ENCODE measurements around the gene MAN1C1. TPM values are rescaled to one million over a fixed set of nuclear protein-coding genes. Genes with fewer than 3 reads are reported as not detected.

MAN1C1 gene
- total and polyA plus RNA-seq, 2 donors (not counting 1 experiment from before 2014, with no cell fraction given) = 17.7 to 51.4 TPM

DNA sequence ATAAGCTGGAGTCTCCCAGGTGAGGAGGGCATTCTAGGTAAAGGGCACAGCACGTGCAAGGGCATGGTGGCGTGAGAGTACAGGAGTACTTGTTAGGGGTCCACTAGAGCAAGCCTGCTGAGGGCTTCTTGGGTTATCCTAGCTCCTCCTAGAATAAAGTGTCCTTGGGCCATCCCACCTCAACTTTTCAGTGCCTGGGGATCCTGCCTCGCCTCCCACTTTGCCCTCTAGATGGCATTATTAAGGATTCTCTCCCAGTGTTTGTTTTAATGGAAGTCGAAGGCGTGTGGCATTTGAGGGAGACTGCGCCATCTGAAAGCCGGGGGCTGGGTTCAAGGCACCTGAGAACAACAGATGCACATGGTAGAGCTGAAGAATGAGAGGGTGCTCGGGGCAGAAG is 108.9 kb downstream of the MAN1C1 start:
- H3K36me3 ChIP-seq (ENCODE audit: control insufficient read depth, insufficient read depth, low read length) = no peaks in the 10 kb centered on the region
- H2AFZ ChIP-seq (ENCODE audit: low read length) = no peak overlapping the region
- H4K20me1 ChIP-seq (ENCODE audit: control insufficient read depth, extremely low read depth, insufficient read depth, low read length) = no peaks in the 10 kb centered on the region
- H3K4me2 ChIP-seq (ENCODE audit: extremely low read depth, insufficient read depth, low read length) = no peak overlapping the region
- H3K27me3 ChIP-seq (ENCODE audit: control insufficient read depth, insufficient read depth, low read length) = no peaks in the 10 kb centered on the region
- peaks cover 6% of the 10 kb centered on the region for H3K4me1 ChIP-seq (ENCODE audit: control insufficient read depth, extremely low read depth, insufficient read depth, low read length)
- no peak overlapping the region for H3K27ac ChIP-seq (ENCODE audit: insufficient read depth, low read length)
- H3K4me3 ChIP-seq (replicated peaks in 1 of 4; ENCODE audit: control extremely low read depth in 1 of 4, insufficient read depth in 1 of 4, low read depth in 3 of 4, low read length in 4 of 4) = no peak overlapping the region
- no peak overlapping the region for H3K9ac ChIP-seq (ENCODE audit: insufficient read depth, low read length)
- DNase-seq (ENCODE audit: low read depth in 2 of 2) = no peak
- H3K79me2 ChIP-seq (ENCODE audit: control insufficient read depth, insufficient read depth, low read length) = no peaks in the 10 kb centered on the region
- TF ChIP-seq EZH2 (IDR thresholded peaks at IDR 0.05; ENCODE audit: low read length, missing control alignments) = no peak
- TF ChIP-seq, protein P1, sequence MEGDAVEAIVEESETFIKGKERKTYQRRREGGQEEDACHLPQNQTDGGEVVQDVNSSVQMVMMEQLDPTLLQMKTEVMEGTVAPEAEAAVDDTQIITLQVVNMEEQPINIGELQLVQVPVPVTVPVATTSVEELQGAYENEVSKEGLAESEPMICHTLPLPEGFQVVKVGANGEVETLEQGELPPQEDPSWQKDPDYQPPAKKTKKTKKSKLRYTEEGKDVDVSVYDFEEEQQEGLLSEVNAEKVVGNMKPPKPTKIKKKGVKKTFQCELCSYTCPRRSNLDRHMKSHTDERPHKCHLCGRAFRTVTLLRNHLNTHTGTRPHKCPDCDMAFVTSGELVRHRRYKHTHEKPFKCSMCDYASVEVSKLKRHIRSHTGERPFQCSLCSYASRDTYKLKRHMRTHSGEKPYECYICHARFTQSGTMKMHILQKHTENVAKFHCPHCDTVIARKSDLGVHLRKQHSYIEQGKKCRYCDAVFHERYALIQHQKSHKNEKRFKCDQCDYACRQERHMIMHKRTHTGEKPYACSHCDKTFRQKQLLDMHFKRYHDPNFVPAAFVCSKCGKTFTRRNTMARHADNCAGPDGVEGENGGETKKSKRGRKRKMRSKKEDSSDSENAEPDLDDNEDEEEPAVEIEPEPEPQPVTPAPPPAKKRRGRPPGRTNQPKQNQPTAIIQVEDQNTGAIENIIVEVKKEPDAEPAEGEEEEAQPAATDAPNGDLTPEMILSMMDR (conservative IDR thresholded peaks at IDR 0.05 in 1 of 2, IDR thresholded peaks at IDR 0.05 in 1 of 2; ENCODE audit: low read depth in 1 of 2, low read length in 2 of 2) = no peak
- H3K9me3 ChIP-seq (ENCODE audit: control insufficient read depth, insufficient read depth, low read depth, low read length) = no peaks in the 10 kb centered on the region

DNA sequence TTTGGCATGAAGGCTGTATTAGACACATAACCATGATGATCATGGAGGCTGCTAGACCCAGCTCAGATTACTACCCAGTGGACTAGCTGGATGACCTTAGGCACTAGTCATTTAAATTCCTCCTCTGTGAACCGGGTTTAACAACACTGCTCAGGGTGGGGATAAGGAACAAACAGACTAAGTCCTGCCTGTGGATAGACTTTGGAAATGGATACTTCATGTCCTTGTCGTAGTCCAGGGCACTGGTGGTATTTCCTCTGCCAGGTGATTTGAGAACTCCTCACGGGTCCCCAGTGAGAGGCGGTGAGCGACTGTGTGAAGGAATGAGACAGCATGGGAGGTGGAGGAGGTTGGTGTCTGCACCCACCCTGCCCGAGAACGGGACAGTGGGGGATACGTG is 110.5 kb downstream of the MAN1C1 start:
- no peaks in the 10 kb centered on the region for H4K20me1 ChIP-seq (ENCODE audit: control insufficient read depth, extremely low read depth, insufficient read depth, low read length)
- H3K9ac ChIP-seq (ENCODE audit: insufficient read depth, low read length) = no peak overlapping the region
- no peaks in the 10 kb centered on the region for H3K36me3 ChIP-seq (ENCODE audit: control insufficient read depth, insufficient read depth, low read length)
- no peak overlapping the region for H3K27ac ChIP-seq (ENCODE audit: insufficient read depth, low read length)
- no peaks in the 10 kb centered on the region for H3K27me3 ChIP-seq (ENCODE audit: control insufficient read depth, insufficient read depth, low read length)
- H3K4me1 ChIP-seq (ENCODE audit: control insufficient read depth, extremely low read depth, insufficient read depth, low read length) = peaks cover 6% of the 10 kb centered on the region
- no peak overlapping the region for H2AFZ ChIP-seq (ENCODE audit: low read length)
- H3K4me3 ChIP-seq (replicated peaks in 1 of 4; ENCODE audit: control extremely low read depth in 1 of 4, insufficient read depth in 1 of 4, low read depth in 3 of 4, low read length in 4 of 4) = no peak overlapping the region
- H3K4me2 ChIP-seq (ENCODE audit: extremely low read depth, insufficient read depth, low read length) = no peak overlapping the region
- no peaks in the 10 kb centered on the region for H3K79me2 ChIP-seq (ENCODE audit: control insufficient read depth, insufficient read depth, low read length)
- peak in 1 of 2 donors; percentile 22 for DNase-seq (ENCODE audit: low read depth in 2 of 2)
- no peaks in the 10 kb centered on the region for H3K9me3 ChIP-seq (ENCODE audit: control insufficient read depth, insufficient read depth, low read depth, low read length)
- TF ChIP-seq, protein P1 (conservative IDR thresholded peaks at IDR 0.05 in 1 of 2, IDR thresholded peaks at IDR 0.05 in 1 of 2; ENCODE audit: low read depth in 1 of 2, low read length in 2 of 2) = no peak
- TF ChIP-seq EZH2 (IDR thresholded peaks at IDR 0.05; ENCODE audit: low read length, missing control alignments) = no peak

DNA sequence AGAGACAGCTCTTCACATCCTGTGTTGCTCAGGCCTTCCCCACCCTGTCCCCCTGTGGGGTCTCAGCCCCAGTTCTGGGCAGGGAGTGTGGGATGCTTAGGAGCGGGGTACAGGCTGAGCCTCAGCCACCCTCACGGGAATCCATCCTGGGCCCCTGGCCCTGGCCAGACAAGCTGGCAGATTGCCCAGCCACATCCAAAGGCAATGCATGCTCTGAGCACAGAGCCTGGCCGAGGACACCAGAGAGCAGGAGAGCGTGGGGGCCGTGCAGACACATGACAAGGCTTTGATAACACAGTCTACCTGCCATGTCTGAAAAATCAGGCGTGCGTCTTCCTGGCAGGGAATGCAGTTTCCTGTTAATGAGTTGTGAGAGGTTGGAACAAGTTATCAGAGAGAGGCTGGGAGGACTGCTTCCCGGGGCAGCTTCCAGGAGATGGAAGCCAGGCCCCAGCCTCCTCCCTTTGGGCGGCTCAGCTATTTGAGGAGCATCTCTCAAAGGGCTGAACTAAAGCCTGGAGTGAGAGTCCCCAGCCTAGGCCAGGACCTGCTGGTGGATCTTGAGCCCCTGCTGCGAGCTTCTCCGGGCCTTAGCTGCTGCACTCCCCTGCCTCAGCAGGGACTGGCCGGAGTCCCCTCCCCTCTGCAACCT is 111.2 kb downstream of the MAN1C1 start:
- Histone ChIP-seq H3K27me3 (ENCODE audit: control insufficient read depth, insufficient read depth, low read length) (no peaks in the 10 kb centered on the region), H3K4me3 (replicated peaks in 1 of 4; ENCODE audit: control extremely low read depth in 1 of 4, insufficient read depth in 1 of 4, low read depth in 3 of 4, low read length in 4 of 4) (no peak overlapping the region), H3K9me3 (ENCODE audit: control insufficient read depth, insufficient read depth, low read depth, low read length) (no peaks in the 10 kb centered on the region), H3K36me3 (ENCODE audit: control insufficient read depth, insufficient read depth, low read length) (no peaks in the 10 kb centered on the region), H2AFZ (ENCODE audit: low read length) (no peak overlapping the region), H3K79me2 (ENCODE audit: control insufficient read depth, insufficient read depth, low read length) (no peaks in the 10 kb centered on the region), H3K27ac (ENCODE audit: insufficient read depth, low read length) (no peak overlapping the region), H3K9ac (ENCODE audit: insufficient read depth, low read length) (no peak overlapping the region), H3K4me2 (ENCODE audit: extremely low read depth, insufficient read depth, low read length) (no peak overlapping the region), H3K4me1 (ENCODE audit: control insufficient read depth, extremely low read depth, insufficient read depth, low read length) (peaks cover 6% of the 10 kb centered on the region), H4K20me1 (ENCODE audit: control insufficient read depth, extremely low read depth, insufficient read depth, low read length) (no peaks in the 10 kb centered on the region)
- DNase-seq (ENCODE audit: low read depth in 2 of 2) = peak; percentile 23 to 27
- TF ChIP-seq, protein P1 (conservative IDR thresholded peaks at IDR 0.05 in 1 of 2, IDR thresholded peaks at IDR 0.05 in 1 of 2; ENCODE audit: low read depth in 1 of 2, low read length in 2 of 2) = no peak
- TF ChIP-seq EZH2 (IDR thresholded peaks at IDR 0.05; ENCODE audit: low read length, missing control alignments) = no peak

All from fibroblast of lung (primary cell).